Ureter (tissue), 1 donor: ENCODE measurements around the gene B3GLCT. TPM values are rescaled to one million over a fixed set of nuclear protein-coding genes. Genes with fewer than 3 reads are reported as not detected.

Experiments
- DNase-seq: peaks from one replicate; pipeline ENCODE4 v3.0.0-alpha.2; 2020; ENCODE audit warnings: low spot score
- total RNA-seq: library from RNA; stranded (reverse); gene quantifications from one replicate; pipeline ENCODE4 v1.2.4, GENCODE V29; 2023
- donor health status: DM: yes; HTN: yes; CAD: no.

B3GLCT gene
- total RNA-seq, 1 donor from 2014 or later, result 4.1 TPM

DNA sequence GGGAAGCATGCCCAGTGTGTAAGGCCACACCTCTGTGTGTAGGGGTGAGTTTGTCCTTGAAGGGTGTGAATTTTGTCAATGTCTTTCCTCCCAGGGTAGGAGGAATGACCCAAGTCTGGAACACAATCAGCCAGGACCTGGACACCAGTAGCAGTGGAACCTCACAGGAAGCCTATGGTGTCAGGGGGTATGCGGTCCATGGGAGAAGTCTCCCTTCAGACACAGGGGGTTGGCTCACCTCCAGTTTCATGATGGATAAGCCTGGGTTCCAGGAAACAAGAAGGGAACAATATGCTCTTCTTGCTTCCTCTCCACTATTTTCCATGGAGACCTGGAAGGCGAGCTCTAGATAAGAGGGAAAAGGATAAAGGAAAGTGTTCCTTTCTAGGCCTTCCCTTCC lies 23.9 kb downstream of the B3GLCT start:
- DNase-seq, result no peak

DNA sequence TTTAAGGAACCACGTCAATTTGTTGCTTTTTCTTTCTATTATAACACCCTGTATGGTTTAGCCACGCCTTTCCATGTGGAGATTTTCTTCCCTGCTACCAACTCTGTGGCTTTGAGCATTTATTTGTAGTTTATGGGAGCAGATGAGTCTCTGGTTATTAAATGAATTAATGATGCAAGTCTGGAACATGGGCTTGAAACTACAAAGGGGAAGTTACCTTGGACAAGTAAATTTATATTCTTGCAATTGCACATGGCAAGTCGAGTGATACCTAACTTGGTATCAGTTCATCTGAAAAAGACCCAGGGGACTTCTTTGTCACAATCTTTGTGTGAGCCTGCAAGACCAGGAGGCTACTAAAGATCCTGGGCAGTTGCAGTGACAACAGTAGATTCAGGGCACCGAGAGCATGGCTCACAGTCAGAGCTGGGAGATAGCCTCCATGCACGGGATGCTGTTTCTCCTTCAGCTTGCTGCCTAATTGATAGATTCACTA lies 24.4 kb downstream of the B3GLCT start:
- no peak for DNase-seq

GRCh38 chr13:31224963-31225559 lies 25.3 kb downstream of the B3GLCT start:
- DNase-seq, result no peak

GRCh38 chr13:31225998-31226675 lies 26.4 kb downstream of the B3GLCT start:
- no peak for DNase-seq

DNA sequence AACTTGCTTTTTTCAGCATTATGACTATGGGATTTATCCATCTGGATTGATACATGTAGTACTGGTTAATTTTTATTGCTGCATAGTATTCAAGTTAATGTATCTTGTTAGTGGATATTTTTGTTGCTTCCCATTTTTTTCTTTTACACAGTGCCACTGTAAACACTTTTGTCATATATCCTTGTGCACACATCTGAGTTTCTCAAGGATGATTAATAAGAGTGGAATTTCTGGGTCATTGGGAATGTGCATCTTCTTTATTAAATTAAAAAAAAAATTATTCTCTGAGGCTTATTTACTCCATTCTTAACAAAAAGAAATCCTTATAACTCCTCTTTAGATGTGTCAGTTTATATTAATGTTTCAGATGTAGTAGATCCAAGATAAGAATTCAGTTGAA lies 27.3 kb downstream of the B3GLCT start:
- no peak for DNase-seq

- DNase-seq, result no peak
Observed at GRCh38 chr13:31227870-31228269, 28.1 kb downstream of the B3GLCT start.

DNA sequence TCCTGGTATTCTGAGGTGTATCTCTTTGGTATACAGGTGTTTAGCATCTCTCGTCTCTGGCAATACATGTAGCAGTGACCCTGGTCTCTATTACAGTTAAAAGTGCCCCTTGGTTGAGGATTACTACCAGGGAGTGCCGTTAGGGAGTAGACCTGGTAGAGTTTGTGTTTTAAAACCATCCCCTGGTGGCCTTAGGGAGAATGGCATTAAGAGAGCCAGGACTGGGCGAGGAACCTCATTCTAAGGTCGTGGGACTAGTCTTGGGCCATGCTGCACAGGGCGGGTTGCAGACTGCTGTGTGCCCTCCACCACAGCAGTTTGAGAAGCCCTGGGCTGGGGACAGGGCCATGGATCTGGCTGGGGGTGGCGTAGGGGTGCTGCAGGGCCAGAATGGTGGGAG lies 35.0 kb downstream of the B3GLCT start:
- DNase-seq, result no peak

DNA sequence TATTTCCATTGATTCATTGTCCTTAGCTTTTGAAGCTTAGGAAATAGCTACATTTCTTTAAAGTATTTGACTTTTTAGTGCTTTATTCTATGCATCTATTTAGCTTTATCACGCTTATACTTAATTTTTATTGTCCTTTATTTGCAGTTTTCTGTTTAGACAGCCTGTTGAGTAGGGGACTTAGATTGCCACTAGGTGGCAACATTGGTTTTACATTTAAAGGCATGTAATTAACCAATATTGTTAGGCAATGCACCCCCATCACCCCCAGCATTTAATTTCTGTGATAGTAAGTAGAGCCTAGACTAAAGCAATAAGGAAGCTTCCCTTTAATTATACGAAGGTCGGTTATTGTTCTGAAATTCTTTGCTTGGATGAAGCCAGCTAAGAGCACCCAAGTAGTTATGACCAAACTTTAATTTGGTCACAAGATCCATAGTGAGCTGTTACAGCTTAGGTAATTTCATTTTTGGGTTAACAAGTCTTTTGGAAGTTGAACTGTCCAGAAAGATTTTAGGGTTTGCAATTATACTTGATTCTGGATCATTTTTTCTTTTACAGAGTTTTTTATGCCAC lies 36.5 kb downstream of the B3GLCT start:
- no peak for DNase-seq

DNA sequence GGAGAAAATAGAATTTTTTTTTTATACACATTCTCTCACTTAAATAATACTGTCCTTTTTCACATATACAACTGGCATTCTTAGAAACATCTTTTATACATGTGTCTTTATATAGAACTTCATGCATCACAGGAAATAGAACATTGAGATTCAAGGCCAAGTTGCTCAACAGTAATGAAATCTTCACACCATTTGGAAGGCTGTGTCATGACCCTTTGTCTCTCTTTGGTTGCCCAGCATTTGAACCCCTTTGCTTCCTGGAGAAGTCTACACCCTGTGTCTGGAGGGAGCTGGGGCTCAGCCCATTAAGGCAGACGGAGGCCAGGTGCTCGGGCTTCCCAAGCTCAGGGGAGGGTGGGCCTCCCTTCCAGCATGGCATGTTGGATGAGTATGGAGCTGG lies 41.1 kb downstream of the B3GLCT start:
- DNase-seq, result no peak

GRCh38 chr13:31242367-31242766 lies 42.6 kb downstream of the B3GLCT start:
- DNase-seq, result no peak

DNA sequence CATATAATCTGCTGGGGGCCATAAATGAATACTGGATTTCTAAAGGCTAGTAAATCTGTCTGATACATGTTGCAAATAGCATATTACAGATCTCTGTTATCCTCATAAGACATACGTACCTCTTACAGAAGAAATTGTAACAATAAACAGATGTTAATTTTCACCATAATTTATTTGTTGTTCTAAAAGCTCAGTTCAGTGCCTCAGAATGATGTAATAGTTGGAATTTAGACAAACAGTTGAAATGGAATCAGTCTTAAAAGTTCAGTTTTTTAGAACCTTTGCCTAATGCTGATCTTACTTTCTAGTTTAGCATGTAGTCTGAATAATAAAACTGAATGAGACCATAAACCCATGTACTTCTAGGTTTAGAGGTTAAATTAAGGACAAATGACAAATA lies 43.1 kb downstream of the B3GLCT start:
- no peak for DNase-seq

- no peak for DNase-seq
Observed at GRCh38 chr13:31245598-31246373, 46.0 kb downstream of the B3GLCT start.

- DNase-seq, result no peak
Observed at GRCh38 chr13:31246918-31247317, 47.1 kb downstream of the B3GLCT start.

DNA sequence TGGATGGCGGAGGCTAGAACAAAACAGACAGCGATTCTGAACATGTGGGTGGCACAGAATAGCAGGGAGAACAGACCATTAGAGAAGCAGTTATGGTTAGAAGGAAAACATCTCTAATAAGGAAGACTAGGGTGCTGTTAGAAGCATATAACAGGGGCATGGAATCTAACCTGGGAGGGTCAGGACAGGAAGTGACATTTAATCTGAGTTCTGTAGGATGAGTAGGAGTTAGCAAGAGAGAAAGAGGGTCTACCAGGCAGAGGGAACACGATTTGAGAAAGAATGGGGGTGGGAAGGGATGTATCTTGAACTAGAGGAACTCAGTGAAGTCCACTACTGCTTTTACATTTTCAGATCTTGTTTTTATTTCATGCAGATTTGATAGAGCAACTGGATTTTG lies 48.6 kb downstream of the B3GLCT start:
- no peak for DNase-seq

- DNase-seq, result no peak
Observed at GRCh38 chr13:31248965-31249539, 49.3 kb downstream of the B3GLCT start.

DNA sequence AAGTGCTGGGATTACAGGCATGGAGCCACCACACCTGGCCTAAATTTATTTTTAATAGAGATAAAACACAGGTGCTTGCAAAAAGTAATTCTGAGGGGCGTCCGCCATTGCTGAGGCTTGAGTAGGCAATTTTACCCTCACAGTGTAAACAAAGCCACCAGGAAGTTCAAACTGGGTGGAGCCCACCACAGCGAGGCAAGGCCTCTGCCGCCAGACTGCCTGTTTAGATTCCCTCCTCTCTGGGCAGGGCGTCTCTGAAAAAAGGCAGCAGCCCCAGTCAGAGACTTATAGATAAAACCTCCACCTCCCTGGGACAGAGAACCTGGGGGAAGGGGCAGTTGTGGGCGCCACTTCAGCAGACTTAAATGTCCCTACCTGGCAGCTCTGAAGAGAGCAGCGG lies 50.7 kb downstream of the B3GLCT start:
- no peak for DNase-seq

DNA sequence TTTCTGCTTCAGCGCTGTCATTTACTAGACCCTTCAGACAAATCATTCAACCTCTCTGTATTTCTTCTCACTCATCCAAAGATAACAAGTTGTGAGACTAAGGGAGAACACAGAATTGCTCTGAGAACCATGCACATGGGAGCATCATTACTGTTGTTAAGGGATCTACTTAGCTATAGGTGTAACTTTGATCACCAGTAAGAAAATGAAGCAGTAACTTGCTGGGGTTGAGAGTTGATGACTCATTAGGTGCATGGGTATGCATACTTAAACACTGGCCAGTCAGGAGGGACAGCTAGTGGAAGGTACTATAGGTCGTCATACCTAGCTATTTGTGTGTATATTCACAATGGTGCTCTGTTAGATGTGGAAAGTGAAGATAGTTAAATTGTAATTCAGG lies 61.5 kb downstream of the B3GLCT start:
- no peak for DNase-seq

- DNase-seq, result no peak
Observed at GRCh38 chr13:31263346-31263745, 63.6 kb downstream of the B3GLCT start.

DNA sequence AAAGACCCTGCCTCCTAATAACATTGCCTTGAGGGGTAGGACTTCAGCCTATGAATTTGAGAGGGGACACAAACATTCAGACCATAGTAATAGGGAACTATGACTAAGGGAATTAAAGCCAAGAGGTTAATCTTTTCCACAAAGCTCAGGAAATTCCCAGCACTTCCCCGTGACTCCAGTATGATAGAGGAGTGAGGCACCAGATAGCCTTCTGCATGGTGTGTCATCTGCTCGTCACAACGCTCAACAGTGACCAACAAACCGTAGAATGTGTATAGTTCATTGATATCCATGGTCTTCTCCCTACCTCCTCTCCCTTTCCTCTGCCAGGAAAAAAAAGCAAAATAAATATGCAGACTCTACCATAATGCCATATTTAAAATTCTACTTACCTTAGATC lies 64.4 kb downstream of the B3GLCT start:
- DNase-seq, result no peak

DNA sequence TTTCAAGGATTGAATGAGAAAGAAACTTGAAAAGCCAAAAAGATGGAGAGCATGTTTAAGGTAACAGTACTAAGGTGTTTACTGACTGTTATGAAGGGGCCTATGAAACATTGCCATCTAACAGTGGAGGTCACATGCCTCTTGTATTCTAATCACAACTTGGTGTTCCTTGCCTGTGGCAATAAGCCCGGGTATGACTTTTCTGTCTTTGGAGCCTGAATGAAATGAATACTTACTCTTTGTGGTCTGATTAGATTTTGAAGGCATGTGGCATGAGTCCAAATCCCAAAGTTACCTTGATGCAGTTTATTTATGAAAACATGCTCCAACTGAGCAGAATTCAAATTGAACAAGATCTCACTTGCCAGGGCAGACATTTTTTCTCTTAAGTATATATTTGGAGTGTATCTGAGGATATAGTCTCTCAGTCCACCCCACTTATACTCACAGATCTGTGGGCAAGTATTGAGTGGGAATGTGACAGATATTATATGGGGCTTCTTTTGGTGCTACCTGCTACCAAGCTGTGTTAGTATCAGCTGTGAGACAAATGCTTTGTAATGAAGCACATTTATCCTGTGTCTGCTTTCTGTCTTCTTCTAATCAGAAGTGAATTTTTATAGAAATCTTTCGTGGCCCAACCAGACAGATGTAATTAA lies 67.5 kb downstream of the B3GLCT start:
- no peak for DNase-seq

- DNase-seq, result no peak
Observed at GRCh38 chr13:31274390-31274789, 74.6 kb downstream of the B3GLCT start.

DNA sequence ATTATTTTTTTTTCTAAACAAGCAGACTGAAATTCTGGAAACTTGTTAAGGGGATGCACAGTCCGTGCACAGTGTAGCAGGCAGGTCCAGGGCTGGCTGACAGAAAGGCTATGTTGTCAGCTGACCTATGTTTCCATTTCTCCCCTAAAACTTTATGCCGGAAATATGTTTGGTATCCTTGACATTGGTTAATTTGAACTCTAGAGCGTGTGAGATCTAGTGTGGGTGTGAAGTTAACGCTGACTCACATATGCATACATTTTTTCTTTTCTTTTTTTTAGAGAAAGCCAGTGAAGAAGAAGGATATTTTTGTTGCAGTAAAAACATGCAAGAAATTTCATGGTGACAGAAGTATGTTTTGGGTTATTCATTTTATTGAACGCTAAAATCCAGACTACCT lies 76.6 kb downstream of the B3GLCT start:
- DNase-seq, result no peak
